Kidney capillary endothelial cell (primary cell): ENCODE measurements around the gene OLR1.
"Not testable (repeated sequence)": the region's sequence is repeated elsewhere in the genome, so short reads cannot be mapped to it uniquely, and the experiment has no call there.

ENCODE experiments used
- DNase-seq: peaks from one replicate; pipeline ENCODE4 v3.0.0-alpha.2; 2018; ENCODE audit warnings: low spot score

Gene OLR1

DNA sequence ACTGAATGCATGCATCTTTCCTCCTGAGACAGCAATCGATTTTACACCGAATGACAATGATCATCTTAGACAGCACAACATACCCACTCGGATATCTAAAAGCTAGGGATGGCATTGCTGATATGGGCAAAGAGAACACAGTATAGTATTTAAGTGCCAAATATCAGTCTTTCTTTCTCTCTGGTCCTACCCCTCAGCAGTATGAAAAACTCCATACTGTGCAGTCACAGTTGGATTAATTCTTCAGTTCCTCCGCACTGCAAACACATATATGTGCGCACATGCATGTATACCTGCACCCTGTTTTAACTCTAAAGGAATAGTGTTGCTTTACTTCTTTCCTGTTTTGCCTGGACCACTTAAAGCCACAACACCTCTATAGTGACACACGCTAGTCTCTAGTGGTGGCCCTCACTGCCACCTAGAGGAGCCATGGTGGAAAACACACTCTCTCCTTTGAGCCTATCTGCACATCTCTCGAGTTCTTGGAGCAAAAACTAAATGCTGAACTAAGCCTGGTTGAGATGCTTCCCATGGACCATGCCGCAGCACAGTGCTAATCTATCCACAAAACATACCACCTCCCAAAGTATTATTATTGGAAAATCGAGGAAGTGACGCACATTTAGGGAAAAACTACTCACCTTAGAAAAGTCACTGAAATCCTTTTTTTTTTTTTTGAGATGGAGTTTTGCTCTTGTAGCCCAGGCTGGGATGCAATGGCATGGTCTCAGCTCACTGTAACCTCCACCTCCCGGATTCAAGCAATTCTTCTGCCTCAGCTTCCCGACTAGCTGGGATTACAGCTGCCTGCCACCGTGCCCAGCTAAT, 18.8 kb upstream of the OLR1 start:
- DNase-seq: peak; percentile 48

- DNase-seq: no peak
Measured at GRCh38 chr12:10189653-10190052, 17.7 kb upstream of the OLR1 start.

- DNase-seq: not testable (repeated sequence)
Measured at GRCh38 chr12:10186958-10187357, 15.0 kb upstream of the OLR1 start.

DNA sequence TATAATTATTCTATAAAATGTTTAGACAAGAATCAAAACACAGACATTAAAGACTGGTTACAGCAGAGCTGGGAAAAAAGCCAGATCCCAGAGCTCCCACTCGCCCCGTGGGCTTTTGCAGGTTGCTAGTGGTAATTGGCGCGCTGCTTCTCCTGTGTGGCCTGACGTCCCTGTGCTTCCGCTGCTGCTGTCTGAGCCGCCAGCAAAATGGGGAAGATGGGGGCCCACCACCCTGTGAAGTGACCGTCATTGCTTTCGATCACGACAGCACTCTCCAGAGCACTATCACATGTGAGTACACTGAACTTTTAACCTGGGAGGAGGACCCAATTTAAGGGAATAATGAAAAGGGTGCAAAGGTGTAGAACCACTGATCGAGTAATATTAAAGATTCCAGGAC, 14.4 kb upstream of the OLR1 start:
- no peak for DNase-seq

DNA sequence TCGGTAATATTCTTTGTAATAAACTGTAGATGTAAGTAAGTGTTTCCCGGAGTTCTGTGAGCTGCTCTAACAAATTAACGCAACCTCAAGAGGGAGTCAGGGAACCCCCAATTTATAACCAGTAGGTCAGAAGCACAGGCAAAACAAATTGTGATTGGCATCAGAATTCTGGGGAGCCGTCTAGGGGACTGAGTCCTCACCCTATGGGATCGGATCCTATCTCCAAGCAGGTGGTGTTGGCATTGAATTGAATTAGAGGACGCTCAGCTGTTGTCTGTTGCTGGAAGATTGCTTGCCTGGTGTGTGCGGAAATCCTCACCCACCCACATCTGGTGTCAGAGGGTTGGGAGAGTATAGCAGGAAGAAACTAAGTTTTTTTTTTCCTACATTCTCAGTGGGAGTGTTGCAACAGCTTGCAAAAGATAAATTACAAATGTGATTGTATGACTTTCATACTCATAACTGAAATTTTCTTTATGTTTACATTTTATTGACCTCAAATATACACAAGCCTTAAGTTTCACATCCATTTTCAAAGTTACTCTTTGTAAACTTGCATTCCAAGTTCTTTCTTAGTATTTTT, 12.4 kb upstream of the OLR1 start:
- no peak for DNase-seq

DNA sequence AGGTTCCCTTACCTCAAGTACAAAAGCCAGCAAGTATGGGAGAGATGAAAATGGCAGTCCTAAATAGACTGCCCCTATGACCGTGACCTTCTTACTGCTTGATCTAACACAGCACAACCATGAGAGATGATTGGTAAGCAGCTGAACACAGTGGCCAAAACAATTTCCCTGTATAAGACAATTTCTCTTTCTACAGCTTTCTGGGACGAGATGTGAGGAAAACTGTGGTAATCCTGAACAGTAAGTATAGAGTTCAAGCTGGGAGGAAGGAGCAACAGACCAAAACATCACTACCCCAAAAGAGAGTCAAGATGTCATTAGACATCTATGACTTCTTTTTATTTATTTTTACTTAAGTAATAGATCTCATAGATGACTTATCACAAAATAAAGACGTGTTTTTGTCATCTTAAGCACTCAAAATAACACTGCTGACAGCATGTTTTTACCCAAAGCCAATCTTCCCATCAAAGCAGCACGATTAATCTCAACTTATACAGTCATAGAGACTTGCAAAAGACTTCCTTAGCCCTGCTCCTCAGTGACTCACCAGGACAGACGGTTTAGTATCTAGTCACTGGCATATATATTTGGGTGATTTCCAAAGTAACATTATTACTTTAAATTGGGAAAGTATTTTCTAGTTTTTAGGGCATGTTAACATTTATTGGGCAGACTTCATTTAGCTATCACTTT, 10.6 kb upstream of the OLR1 start:
- DNase-seq: no peak

GRCh38 chr12:10179776-10180181, 7.8 kb upstream of the OLR1 start:
- no peak for DNase-seq

DNA sequence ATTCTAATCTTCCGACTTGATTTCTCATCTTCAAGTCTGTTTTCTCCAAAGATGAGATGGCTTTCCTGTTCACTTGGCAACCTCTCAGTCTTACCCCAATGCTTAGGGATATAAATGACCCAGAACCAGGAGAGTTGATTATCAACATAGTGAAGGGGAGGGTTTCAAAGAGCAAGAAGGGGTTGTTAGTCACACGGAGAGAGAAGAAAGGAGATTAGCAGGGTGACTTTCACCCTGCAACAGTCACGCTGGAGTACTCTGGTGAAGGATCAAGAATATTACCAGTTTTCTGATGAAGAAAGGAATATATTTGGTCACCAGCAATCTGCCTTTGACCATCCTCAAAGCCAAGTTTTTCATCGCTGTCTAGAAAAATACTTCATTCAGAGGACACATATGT, 6.9 kb upstream of the OLR1 start, which contains the start of gene TMEM52B:
Gene TMEM52B, plus strand, starts transcription at position 212 of the 400 bp plus-strand sequence. CDS start 543 bp downstream, outside the sequence.
- DNase-seq: no peak

GRCh38 chr12:10175846-10176636, 4.1 kb upstream of the OLR1 start:
- no peak for DNase-seq

DNA sequence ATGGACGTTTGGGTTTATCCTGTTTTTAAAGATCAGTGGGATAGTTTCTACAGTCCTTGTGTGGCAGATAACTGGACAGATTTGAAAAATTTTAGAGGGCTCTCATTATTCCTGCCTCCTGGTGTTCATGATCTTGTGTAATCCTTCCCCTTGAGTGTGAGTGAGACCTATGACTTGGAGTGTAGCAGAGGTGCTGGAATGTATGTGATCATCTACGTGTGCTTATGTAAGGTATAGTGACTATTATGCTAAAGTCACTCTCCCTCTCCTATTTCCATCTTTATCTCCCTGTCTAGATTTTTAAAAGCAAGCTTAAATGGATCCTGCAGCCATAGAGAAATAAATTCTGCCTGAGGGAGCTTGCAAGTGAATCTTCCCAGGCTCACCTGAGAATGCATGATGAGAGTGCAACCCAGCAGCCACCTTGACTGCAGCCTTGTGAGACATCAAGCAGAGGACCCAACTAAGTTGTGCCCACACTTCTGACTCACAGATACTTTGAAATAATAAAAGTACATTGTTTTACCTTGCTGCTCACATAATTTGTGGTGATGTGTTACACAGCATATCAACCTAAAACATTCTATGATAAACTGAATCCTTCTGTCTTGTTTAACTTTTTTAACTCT, 3.2 kb upstream of the OLR1 start:
- no peak for DNase-seq

DNA sequence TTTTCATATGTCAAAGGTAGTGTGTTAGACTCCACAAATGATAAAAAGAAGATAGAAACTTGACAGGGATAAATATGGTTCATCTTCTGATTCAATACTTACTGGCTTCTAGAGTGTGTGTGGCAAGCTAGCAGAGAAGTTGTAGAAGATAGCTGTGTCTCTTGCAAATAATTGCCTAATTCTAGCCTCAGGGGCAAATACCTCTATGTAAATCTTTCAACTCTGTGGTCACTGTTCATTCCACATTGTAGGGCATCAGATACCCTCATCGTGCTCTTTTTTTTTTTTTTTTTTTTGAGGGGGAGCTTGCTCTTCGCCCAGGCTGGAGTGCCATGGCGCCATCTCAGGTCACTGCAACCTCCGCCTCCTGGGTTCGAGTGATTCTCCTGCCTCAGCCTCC, 1.7 kb downstream of the OLR1 start:
- DNase-seq: no peak

GRCh38 chr12:10169104-10169503, 2.8 kb downstream of the OLR1 start:
- no peak for DNase-seq

DNA sequence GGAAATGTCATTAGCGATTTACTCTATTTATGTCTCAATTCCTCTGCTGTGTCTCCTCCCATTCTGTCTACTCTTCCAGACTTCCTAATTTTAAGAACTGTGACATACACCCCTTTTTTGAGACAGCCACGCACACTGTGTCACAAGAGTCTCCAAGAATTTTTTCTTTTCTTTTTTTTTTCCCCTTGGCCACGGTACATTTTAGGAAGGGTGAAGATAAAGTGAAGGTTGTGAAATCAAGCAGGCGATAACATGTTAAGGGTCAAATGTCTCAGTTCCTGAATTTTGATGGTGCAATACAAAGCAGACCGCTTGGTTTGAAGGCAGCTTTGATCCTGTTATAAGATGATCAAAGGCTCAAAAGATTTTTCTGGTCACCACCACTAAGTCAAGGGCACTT, 4.3 kb downstream of the OLR1 start:
- no peak for DNase-seq

DNA sequence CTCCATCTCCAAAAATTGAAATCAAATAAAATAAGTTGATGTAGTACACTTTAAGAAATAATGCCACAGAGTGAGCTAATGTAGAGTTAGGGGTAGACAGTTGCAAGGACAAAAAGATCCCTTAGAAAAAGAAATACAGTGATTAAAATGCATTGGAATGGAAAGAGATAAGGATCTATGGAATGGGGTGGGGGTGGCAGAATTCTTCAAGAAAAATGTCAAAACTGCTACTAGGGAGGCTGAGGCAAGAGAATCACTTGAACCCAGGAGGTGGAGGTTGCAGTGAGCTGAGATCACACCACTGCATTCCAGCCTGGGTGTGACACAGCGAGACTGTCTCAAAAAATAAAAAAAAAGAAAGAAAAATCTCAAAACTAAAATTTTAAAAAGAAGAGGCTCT, 6.5 kb downstream of the OLR1 start:
- no peak for DNase-seq

DNA sequence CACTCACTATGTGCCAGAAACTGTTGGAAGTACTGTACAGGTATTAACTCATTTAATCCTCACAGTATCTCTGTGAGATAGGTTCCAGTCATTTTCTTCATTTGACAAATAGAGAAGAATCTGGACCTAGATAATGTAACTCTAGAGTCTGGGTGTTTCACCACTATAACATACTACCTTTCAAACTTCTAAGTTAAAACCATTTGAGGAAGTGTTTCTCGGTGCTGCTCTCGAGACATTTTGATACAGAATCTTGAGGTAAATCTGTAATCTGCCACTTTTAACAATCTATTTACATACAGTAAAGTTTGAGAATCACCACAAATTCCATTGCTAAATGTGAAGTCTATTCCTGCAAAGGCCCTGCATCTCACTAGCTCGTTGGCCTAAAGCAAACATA, 8.8 kb downstream of the OLR1 start:
- DNase-seq: no peak

GRCh38 chr12:10160617-10161385, 11.1 kb downstream of the OLR1 start:
- DNase-seq: no peak

- DNase-seq: no peak
Measured at GRCh38 chr12:10159280-10159679, 12.7 kb downstream of the OLR1 start.

DNA sequence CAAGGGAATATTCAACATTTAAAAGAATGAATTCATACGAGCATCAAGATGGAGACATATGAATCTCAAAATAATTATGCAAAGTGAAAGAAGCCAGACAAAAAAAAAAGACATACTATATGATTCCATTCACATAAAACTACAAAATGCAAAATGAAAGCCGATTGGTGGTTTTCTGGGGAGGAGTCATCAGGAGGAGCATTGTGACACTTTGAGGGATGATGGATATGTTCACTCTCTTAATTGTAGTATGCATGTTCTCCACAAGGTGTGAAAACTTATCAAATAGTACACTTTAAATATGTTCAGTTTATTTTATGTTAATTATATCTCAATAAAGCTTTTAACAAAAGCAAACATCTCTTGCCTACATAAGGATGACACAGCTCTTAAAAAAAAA, 13.5 kb downstream of the OLR1 start:
- no peak for DNase-seq

- no peak for DNase-seq
Measured at GRCh38 chr12:10155966-10156365, 16.0 kb downstream of the OLR1 start.

GRCh38 chr12:10154145-10154496, 17.8 kb downstream of the OLR1 start:
- DNase-seq: no peak
